ENCODE data around the gene NFATC4.

DNA sequence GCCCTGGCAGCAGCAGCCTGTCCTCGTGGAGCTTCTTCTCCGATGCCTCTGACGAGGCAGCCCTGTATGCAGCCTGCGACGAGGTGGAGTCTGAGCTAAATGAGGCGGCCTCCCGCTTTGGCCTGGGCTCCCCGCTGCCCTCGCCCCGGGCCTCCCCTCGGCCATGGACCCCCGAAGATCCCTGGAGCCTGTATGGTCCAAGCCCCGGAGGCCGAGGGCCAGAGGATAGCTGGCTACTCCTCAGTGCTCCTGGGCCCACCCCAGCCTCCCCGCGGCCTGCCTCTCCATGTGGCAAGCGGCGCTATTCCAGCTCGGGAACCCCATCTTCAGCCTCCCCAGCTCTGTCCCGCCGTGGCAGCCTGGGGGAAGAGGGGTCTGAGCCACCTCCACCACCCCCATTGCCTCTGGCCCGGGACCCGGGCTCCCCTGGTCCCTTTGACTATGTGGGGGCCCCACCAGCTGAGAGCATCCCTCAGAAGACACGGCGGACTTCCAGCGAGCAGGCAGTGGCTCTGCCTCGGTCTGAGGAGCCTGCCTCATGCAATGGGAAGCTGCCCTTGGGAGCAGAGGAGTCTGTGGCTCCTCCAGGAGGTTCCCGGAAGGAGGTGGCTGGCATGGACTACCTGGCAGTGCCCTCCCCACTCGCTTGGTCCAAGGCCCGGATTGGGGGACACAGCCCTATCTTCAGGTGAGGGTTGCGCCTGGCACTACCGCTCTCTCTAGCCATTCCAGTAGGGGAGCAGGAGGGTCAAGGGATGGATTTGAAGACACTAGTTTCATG, 2.1 kb downstream of the NFATC4 start:
- no peak for TF ChIP-seq RELA (CRISPR knock-in tag; IDR thresholded peaks at IDR 0.05; ENCODE audit: borderline replicate concordance)
- TF ChIP-seq, protein P1, sequence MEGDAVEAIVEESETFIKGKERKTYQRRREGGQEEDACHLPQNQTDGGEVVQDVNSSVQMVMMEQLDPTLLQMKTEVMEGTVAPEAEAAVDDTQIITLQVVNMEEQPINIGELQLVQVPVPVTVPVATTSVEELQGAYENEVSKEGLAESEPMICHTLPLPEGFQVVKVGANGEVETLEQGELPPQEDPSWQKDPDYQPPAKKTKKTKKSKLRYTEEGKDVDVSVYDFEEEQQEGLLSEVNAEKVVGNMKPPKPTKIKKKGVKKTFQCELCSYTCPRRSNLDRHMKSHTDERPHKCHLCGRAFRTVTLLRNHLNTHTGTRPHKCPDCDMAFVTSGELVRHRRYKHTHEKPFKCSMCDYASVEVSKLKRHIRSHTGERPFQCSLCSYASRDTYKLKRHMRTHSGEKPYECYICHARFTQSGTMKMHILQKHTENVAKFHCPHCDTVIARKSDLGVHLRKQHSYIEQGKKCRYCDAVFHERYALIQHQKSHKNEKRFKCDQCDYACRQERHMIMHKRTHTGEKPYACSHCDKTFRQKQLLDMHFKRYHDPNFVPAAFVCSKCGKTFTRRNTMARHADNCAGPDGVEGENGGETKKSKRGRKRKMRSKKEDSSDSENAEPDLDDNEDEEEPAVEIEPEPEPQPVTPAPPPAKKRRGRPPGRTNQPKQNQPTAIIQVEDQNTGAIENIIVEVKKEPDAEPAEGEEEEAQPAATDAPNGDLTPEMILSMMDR (IDR thresholded peaks at IDR 0.05), result no peak
- TF ChIP-seq CBFB (CRISPR knock-in tag; IDR thresholded peaks at IDR 0.05; ENCODE audit: low read depth), result no peak
- no peak for TF ChIP-seq NR3C1 (CRISPR knock-in tag; conservative IDR thresholded peaks at IDR 0.05; ENCODE audit: low read depth)
- no peak for TF ChIP-seq NR2C2 (CRISPR knock-in tag; IDR thresholded peaks at IDR 0.05)
- TF ChIP-seq ETV6 (CRISPR knock-in tag; IDR thresholded peaks at IDR 0.05), result no peak
